HL-60 (cell line): Measurements from ENCODE around the gene DPEP1.
"Not testable (repeated sequence)": the region's sequence is repeated elsewhere in the genome, so short reads cannot be mapped to it uniquely, and the experiment has no call there.

Experiments
- DNase-seq, 2 experiments: peaks; one replicate each; pipeline ENCODE4 v3.0.0-alpha.2; 2010 to 2020; ENCODE audit warnings: low read depth in 1 of 2, low spot score in 1 of 2
- H3K27ac ChIP-seq: fragments of 250-450 bp; sonication (Bioruptor Pico); replicated peaks from 2 replicates; pipeline ENCODE4 v1.5.1; 2020; ENCODE audit warnings: mild to moderate bottlenecking, moderate library complexity
- H3K27me3 ChIP-seq: fragments of 250-450 bp; sonication (Bioruptor Pico); 2 replicates; pipeline ENCODE4 v1.5.1; 2021; ENCODE audit warnings: mild to moderate bottlenecking, moderate library complexity; ENCODE audit not compliant: insufficient read depth, poor library complexity, severe bottlenecking
- H3K4me3 ChIP-seq: replicated peaks from 2 replicates; pipeline ENCODE4 v1.5.1; 2011; ENCODE audit warnings: mild to moderate bottlenecking, control low read depth, low read length; ENCODE audit not compliant: insufficient read depth
- CTCF ChIP-seq: IDR thresholded peaks from one replicate; pipeline ENCODE4 v1.5.1; 2011; ENCODE audit warnings: low read length, control low read depth, inconsistent platforms; ENCODE audit not compliant: insufficient read depth
- GABPA ChIP-seq: IDR thresholded peaks from 2 replicates; pipeline ENCODE4 v1.6.1; 2012; ENCODE audit warnings: low read depth
- POLR2AphosphoS5 ChIP-seq: IDR thresholded peaks from 2 replicates; pipeline ENCODE4 v1.6.1; 2012; ENCODE audit warnings: low read depth
- REST ChIP-seq: IDR thresholded peaks from 2 replicates; pipeline ENCODE4 v1.6.1; 2012; ENCODE audit warnings: low read depth; ENCODE audit not compliant: insufficient replicate concordance
- SPI1 ChIP-seq: IDR thresholded peaks from 2 replicates; pipeline ENCODE4 v1.6.1; 2012; ENCODE audit warnings: low read depth, mild to moderate bottlenecking, borderline replicate concordance

The DPEP1 gene

GRCh38 chr16:89629827-89630610, 16.6 kb downstream of the DPEP1 start:
- no peak for DNase-seq
- Histone ChIP-seq H3K27ac (no peak overlapping the region), H3K27me3 (no peaks in the 10 kb centered on the region), H3K4me3 (no peak overlapping the region)
- TF ChIP-seq POLR2AphosphoS5 (no peak), CTCF (no peak), GABPA (no peak), SPI1 (no peak), REST (no peak)

GRCh38 chr16:89633064-89633631, 19.7 kb downstream of the DPEP1 start:
- Histone ChIP-seq H3K27ac (no peak overlapping the region), H3K27me3 (no peaks in the 10 kb centered on the region), H3K4me3 (no peak overlapping the region)
- no peak for TF ChIP-seq CTCF
- no peak for TF ChIP-seq SPI1
- no peak for TF ChIP-seq GABPA
- no peak for TF ChIP-seq POLR2AphosphoS5
- TF ChIP-seq REST = no peak
- DNase-seq = no peak

DNA sequence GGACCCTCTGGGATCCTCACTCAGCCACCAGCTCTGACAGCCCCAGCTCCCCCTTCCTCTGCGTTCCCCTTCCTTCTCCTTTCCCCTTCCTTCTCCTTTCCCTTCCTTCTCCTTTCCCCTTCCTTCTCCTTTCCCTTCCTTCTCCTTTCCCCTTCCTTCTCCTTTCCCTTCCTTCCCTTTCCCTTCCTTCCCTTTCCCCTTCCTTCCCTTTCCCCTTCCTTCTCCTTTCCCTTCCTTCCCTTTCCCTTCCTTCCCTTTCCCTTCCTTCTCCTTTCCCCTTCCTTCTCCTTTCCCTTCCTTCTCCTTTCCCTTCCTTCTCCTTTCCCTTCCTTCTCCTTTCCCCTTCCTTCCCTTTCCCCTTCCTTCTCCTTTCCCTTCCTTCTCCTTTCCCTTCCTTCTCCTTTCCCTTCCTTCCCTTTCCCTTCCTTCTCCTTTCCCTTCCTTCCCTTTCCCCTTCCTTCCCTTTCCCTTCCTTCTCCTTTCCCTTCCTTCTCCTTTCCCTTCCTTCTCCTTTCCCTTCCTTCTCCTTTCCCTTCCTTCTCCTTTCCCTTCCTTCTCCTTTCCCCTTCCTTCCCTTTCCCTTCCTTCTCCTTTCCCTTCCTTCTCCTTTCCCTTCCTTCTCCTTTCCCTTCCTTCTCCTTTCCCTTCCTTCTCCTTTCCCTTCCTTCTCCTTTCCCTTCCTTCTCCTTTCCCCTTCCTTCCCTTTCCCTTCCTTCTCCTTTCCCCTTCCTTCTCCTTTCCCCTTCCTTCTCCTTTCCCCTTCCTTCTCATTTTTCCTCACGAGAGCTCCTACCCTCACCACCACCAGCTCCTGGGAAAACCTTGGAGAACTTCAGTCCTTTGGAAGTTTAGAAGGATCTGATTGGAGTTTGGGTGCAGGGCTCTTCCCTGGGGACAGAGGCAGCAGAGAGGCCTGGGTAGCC, 21.3 kb downstream of the DPEP1 start:
- not testable (repeated sequence) for H3K4me3 ChIP-seq, H3K27me3 ChIP-seq, H3K27ac ChIP-seq, DNase-seq

DNA sequence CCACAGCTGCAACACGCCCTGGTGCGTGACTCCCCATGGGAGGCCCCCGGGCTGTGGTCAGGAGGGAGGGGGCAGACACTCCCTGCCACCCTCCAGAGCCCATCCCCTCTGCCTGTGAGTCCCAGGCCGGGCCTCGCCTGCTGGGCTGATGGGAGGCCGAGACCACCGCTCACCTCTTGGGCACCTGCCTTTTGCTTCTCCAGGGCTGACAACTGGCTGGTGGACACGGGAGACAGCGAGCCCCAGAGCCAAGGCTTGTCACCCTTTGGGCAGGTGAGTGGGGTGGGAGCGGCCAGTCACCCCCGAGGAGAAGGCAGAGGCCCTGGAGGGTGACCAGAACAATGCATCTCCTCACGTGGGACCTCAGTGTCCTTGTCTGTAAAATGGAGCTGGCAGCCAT, 23.2 kb downstream of the DPEP1 start:
- no peak overlapping the region for H3K27ac ChIP-seq
- TF ChIP-seq REST = no peak
- TF ChIP-seq POLR2AphosphoS5 = no peak
- TF ChIP-seq GABPA = no peak
- no peak for TF ChIP-seq SPI1
- no peak for TF ChIP-seq CTCF
- H3K4me3 ChIP-seq = no peak overlapping the region
- no peak for DNase-seq
- H3K27me3 ChIP-seq = no peaks in the 10 kb centered on the region
